GM19324 (cell line): ENCODE data around the gene CD81.
"Not testable (repeated sequence)": the region's sequence is repeated elsewhere in the genome, so short reads cannot be mapped to it uniquely, and the experiment has no call there.

Experiments used
- ATAC-seq: cut with Tn5 transposase; IDR thresholded peaks from one replicate; pipeline ENCODE4 v1.9.1; 2021; ENCODE audit warnings: mild to moderate bottlenecking, moderate library complexity; ENCODE audit not compliant: unreplicated experiment, low FRiP score

CD81 gene

GRCh38 chr11:2376751-2377451 lies at the start of gene CD81:
Gene CD81, plus strand, starts transcription at chr11:2377310. Its CDS starts 240 bp downstream, at chr11:2377550.
- no peak for ATAC-seq

GRCh38 chr11:2328021-2328420 lies 49.1 kb upstream of the CD81 start:
- no peak for ATAC-seq

GRCh38 chr11:2328656-2329354 lies 48.3 kb upstream of the CD81 start:
- no peak for ATAC-seq

GRCh38 chr11:2329551-2329950 lies 47.6 kb upstream of the CD81 start:
- ATAC-seq, result no peak

- ATAC-seq, result no peak
Measured at GRCh38 chr11:2330696-2331095, 46.4 kb upstream of the CD81 start.

GRCh38 chr11:2331404-2331803 lies 45.7 kb upstream of the CD81 start:
- ATAC-seq, result no peak

- ATAC-seq, result not testable (repeated sequence)
Measured at GRCh38 chr11:2332569-2332968, 44.5 kb upstream of the CD81 start.

GRCh38 chr11:2333486-2334205 lies 43.5 kb upstream of the CD81 start:
- not testable (repeated sequence) for ATAC-seq

GRCh38 chr11:2335286-2335685 lies 41.8 kb upstream of the CD81 start:
- not testable (repeated sequence) for ATAC-seq

GRCh38 chr11:2338760-2339159 lies 38.4 kb upstream of the CD81 start:
- not testable (repeated sequence) for ATAC-seq

GRCh38 chr11:2342557-2342956 lies 34.6 kb upstream of the CD81 start:
- no peak for ATAC-seq

- no peak for ATAC-seq
Measured at GRCh38 chr11:2342981-2343380, 34.1 kb upstream of the CD81 start.

GRCh38 chr11:2343502-2343901 lies 33.6 kb upstream of the CD81 start:
- ATAC-seq, result no peak

GRCh38 chr11:2345050-2345449 lies 32.1 kb upstream of the CD81 start:
- ATAC-seq, result no peak

- ATAC-seq, result no peak
Measured at GRCh38 chr11:2346014-2346413, 31.1 kb upstream of the CD81 start.

GRCh38 chr11:2346586-2347307 lies 30.4 kb upstream of the CD81 start:
- ATAC-seq, result no peak

GRCh38 chr11:2347308-2347830 lies 29.7 kb upstream of the CD81 start:
- ATAC-seq, result no peak

GRCh38 chr11:2348986-2349385 lies 28.1 kb upstream of the CD81 start:
- no peak for ATAC-seq

GRCh38 chr11:2351701-2352100 lies 25.4 kb upstream of the CD81 start:
- ATAC-seq, result no peak

GRCh38 chr11:2352420-2352819 lies 24.7 kb upstream of the CD81 start:
- ATAC-seq, result no peak
